ENCODE results near the gene PIK3C2A.

PIK3C2A gene

DNA sequence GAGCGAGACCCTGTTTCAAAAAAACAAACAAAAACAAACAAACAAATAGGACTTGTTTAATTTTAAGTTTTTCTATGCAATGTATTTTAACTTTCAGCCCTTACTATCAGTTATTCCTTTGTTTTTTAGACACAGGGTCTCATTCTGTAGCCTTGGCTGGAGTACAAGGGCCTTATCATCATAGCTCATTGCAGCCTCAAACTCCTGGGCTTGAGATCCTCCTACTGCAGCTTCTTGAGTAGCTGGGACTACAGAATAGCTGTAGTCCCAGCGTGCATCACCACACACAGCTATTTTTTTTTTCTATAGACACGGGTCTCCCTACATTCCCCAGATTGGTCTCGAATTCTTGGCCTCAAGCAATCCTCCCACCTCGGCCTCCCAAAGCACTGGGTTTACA is 44.5 kb downstream of the PIK3C2A start:
- TF ChIP-seq, protein P1, sequence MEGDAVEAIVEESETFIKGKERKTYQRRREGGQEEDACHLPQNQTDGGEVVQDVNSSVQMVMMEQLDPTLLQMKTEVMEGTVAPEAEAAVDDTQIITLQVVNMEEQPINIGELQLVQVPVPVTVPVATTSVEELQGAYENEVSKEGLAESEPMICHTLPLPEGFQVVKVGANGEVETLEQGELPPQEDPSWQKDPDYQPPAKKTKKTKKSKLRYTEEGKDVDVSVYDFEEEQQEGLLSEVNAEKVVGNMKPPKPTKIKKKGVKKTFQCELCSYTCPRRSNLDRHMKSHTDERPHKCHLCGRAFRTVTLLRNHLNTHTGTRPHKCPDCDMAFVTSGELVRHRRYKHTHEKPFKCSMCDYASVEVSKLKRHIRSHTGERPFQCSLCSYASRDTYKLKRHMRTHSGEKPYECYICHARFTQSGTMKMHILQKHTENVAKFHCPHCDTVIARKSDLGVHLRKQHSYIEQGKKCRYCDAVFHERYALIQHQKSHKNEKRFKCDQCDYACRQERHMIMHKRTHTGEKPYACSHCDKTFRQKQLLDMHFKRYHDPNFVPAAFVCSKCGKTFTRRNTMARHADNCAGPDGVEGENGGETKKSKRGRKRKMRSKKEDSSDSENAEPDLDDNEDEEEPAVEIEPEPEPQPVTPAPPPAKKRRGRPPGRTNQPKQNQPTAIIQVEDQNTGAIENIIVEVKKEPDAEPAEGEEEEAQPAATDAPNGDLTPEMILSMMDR (IDR thresholded peaks at IDR 0.05; ENCODE audit: control insufficient read depth, extremely low read depth, insufficient read depth) = no peak
- no peak overlapping the region for H3K4me3 ChIP-seq (ENCODE audit: low read depth, low read length)
- DNase-seq (ENCODE audit: low read depth) = no peak

DNA sequence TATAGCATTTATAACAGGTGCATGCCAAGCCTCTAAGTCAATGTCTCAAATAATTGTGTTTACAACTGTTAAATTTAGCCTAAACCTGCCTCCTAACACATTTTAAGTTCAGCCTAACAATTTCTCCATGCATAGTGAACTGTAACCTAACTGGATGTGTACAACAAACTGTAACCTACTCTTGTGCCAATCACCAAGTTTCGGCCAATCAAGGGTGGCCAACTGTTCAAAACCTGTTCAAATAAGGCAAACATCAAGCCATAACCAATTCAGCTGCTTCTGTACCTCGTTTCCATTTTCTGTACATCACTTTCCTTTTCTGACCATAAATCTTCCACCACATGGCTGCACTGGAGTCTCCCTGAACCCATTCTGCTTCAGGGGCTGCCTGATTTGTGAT is 45.4 kb downstream of the PIK3C2A start:
- no peak for DNase-seq (ENCODE audit: low read depth)
- TF ChIP-seq, protein P1 (IDR thresholded peaks at IDR 0.05; ENCODE audit: control insufficient read depth, extremely low read depth, insufficient read depth) = no peak
- no peak overlapping the region for H3K4me3 ChIP-seq (ENCODE audit: low read depth, low read length)

DNA sequence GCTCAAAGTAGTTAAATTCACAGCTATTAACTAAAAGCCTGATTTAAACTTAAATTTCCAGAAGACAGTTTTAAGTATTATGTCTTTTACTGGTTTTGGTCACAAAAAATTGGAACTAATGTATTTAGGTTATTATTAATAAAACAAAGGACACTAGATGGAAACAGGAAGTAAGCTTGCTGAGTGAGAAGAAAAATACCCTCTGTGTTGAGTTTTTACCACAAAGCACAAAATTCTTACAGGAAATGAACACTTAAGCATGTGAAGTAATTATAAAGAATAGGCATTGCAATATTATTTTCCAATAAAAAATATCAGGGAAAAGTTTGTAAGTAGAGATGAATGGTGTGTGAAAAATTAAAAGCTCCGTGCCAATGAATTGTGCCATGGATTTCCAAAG is 46.3 kb downstream of the PIK3C2A start:
- TF ChIP-seq, protein P1 (IDR thresholded peaks at IDR 0.05; ENCODE audit: control insufficient read depth, extremely low read depth, insufficient read depth) = no peak
- H3K4me3 ChIP-seq (ENCODE audit: low read depth, low read length) = no peak overlapping the region
- no peak for DNase-seq (ENCODE audit: low read depth)

DNA sequence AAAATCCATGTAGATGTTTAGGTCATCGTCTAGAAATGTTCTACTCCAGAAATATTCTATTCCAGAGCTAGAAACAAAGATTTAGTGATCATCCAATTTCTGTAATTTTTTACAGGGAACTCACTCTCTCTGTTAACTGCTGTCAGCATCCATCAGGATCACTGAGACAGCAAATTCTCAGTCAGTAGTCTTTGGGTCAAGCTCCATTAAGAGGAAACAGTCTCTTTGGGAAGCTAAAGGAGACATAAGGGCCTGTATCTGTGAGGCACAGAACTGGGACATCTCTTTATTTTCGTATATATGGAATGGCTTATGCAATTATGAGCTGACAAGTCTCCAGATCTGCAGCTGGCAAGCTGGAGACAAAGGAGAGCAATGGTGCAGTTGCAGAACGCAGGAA is 48.3 kb downstream of the PIK3C2A start:
- TF ChIP-seq, protein P1 (IDR thresholded peaks at IDR 0.05; ENCODE audit: control insufficient read depth, extremely low read depth, insufficient read depth) = no peak
- DNase-seq (ENCODE audit: low read depth) = no peak
- no peak overlapping the region for H3K4me3 ChIP-seq (ENCODE audit: low read depth, low read length)
